HG03045 (cell line): Measurements from ENCODE around the gene NOS1AP.
"Not testable (repeated sequence)": the region's sequence is repeated elsewhere in the genome, so short reads cannot be mapped to it uniquely, and the experiment has no call there.

ENCODE experiments used
- ATAC-seq: cut with Tn5 transposase; IDR thresholded peaks from one replicate; pipeline ENCODE4 v1.9.1; 2021; ENCODE audit warnings: mild to moderate bottlenecking, moderate library complexity; ENCODE audit not compliant: unreplicated experiment

The NOS1AP gene

DNA sequence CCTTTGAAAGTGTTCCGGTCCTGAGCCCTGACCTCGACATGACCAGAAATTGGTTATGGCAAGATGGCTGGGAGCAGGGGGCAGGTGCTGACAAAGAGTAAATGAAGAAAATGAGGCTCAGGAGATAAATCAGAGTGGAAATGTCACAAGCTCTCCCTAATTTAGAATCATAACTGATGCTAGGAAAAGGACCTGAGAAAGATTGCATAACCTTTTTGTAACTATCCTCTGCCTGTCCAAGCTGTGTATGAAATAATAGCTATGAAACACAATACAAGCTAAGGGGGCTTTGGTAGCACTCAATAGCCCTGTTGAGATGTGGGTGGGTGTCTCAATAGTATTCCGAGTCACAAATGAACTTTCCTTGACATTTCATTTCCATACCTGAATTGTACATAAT lies 12.9 kb upstream of the NOS1AP start:
- ATAC-seq = no peak

DNA sequence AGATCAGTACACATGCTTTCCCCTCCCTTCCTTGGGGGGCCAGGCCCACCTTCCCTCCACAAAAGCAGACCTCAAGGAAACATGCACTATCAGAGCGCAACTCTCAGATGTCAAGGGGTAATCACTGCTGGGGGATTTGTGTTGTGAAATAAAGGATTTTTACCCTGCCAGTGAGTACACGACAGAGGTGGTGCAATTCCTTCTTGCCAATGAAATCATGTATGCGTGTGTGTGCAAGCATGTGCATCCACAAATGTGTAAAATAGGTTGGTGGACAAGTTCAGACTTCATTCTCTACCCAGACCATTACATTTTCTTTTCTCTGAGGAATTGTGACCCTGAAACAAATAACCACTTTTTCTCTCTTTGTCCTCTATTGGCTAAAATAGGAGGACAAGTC lies 9.8 kb upstream of the NOS1AP start:
- ATAC-seq = no peak

DNA sequence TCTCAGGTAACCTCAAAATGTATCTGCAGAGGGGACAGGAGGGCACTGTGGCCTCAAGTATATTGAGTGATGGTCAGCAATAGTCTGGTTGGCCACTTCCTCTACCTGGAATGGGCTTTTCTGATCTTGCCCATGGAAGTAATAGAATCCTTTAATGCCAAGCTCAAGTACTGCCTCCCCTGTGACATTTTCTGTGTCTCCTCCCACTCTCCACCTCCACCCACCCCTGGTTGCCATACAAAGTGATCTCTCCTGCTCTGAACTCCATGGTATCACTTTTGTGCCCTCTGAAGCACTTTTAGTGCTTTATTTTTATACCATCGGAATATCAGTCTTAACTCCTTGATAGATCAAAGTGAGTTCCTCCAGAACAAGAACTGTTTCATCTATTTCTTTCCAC lies 9.2 kb upstream of the NOS1AP start:
- ATAC-seq = no peak

DNA sequence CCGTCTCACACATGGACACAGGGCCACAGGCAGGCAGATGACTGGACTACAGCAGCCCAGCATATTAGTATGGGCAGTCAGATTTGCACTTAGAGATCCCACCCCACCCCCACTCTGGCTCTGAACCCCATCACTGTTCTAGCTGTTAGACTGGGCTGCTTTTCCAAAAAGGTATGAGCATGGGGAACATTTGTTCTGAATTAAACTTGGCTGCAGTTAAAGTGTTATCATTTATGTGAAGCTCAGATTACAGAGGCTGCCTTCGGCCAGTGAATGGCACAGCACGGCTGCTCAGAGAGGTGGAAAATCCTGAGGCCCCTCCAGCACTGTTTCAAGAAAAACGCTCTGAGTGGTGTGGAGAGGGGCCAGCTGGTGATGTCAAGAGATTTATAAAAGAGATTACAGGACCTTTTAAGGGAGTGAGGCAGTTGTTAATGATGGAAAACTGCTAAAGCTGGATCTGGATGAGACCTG lies 6.9 kb upstream of the NOS1AP start:
- no peak for ATAC-seq

DNA sequence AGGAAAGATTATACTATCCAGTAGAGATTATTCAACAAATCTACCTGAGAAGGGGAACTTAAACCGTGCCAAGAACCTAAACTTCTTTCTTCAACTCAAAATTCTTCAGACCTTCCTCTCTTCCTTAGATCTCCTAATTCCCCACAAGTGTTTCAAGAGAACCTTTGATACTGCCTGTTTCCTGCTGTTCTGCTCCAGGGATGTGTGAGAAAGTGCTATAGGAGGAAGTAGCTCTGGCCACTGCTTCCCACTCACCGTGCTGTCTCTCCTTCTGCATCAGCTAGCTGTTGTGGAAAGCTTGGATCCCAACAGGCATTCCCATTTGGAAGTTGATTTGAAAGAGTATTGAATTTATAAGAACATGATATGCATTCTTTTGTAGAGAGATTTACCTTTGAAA lies 4.5 kb upstream of the NOS1AP start:
- ATAC-seq = no peak

DNA sequence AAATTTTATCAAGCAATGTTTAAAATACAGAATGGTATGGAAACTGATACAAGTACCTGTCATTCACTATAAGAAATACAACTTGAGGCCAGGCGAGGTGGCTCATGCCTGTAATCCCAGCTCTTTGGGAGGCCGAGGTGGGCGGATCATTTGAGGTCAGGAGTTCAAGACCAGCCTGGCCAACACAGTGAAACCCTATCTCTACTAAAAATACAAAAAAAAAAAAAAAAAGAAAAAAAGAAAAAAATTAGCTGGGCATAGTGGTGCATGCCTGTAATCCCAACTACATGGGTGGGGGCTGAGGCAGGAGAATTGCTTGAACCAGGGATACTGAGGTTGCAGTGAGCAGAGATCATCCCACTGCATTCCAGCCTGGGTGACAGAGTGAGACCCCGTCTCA lies 2.7 kb upstream of the NOS1AP start:
- ATAC-seq = not testable (repeated sequence)

DNA sequence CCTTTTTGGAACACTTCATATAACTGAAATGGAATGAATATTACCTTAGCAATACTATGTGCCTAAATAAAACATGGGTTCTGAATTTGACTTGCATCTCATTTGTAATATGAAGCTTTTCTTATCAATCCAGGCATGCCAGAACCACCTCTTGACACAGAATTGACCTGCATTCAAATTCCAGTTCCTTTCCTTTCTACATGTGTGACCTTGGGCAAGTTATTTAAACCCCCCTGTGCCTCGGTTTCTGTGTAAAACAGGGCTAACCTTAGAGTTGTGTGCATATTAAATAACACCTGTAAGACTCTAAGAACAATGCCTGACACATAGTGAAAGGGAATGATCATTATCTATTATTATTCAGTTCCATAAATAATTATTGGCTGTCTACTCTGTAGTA lies 2.0 kb upstream of the NOS1AP start:
- ATAC-seq = no peak

DNA sequence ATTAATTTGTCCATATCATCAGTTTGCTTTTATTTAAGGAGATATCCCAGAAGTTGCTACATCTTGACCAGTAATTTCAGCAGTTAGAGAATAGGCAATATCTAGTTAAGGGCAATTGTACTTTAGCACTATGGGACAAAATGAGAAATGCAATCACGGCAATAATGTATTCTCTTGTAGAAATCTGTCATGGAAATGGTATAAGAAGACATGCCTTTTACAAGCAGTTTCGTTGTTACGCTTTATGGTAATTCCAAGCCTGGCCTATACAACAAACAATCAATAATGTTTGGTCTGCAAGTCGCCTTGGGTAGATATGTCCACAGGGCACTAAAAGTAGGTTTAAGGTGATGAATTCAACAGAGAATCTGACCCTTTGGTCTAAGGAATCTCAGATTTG lies 1.2 kb upstream of the NOS1AP start:
- ATAC-seq = no peak

DNA sequence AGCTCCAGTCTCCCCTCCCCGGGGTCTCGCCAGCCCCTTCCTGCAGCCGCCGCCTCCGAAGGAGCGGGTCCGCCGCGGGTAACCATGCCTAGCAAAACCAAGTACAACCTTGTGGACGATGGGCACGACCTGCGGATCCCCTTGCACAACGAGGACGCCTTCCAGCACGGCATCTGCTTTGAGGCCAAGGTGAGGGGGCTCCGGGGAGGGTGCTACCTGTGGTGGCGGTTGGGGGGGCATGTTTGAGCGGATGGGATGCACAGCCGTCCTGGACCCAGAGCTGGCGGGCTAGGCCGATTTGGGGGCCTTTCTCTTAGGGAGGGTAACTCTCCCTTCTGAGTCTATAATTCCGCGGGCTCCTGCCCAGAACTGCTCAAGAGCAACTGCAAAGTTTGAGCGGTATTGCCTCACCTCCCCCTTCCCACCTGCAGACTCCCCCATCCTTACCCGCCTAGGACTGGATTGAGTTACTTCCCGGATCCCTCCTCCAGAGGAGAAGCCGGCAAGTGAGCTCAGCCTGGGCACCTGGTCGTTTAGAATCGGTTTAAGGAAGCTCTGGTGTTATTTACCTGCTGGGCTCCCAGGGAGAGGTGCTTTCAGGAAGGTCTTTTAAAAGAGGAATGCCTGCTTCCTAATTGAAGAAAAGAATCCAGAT lies 730 bp downstream of the NOS1AP start:
- no peak for ATAC-seq

DNA sequence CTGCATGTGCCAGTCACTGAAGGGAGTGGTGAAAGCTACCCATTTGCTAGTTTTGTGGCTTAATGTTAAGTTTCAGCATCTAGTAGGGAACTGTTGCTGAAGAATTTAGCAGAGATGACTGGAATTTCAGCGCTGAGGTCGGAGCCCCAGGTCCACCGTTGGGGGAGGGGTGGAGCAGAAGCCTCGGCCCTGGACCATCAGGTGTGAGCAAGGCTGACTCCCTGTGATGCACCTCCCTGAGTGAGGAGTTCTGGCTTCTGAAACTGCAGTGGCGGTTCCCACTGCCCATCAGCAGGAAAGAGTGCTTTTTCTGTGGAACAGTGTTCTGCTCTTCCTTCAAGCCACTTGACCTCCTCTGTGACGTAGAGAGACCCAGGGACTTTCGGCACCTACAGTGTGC lies 1.3 kb downstream of the NOS1AP start:
- no peak for ATAC-seq

DNA sequence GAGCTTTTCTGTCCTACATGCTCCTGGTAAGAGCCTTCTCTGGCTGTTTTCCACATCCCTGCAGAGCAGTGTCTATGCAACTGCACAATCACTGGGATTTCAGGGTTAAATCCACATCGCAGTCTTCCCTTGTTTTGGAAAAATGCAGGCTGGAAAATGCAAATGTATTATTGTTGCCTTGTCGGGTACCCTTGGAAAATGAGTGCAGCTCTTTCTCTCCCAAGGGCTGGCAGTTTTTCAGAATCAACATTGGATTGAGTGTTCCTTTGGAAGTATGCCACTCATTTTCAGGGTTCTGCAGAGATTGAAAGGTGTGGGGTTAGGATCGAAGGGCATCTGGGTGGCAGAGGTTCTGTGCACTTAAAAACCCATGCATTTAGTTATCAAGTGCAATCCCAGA lies 3.2 kb downstream of the NOS1AP start:
- no peak for ATAC-seq

DNA sequence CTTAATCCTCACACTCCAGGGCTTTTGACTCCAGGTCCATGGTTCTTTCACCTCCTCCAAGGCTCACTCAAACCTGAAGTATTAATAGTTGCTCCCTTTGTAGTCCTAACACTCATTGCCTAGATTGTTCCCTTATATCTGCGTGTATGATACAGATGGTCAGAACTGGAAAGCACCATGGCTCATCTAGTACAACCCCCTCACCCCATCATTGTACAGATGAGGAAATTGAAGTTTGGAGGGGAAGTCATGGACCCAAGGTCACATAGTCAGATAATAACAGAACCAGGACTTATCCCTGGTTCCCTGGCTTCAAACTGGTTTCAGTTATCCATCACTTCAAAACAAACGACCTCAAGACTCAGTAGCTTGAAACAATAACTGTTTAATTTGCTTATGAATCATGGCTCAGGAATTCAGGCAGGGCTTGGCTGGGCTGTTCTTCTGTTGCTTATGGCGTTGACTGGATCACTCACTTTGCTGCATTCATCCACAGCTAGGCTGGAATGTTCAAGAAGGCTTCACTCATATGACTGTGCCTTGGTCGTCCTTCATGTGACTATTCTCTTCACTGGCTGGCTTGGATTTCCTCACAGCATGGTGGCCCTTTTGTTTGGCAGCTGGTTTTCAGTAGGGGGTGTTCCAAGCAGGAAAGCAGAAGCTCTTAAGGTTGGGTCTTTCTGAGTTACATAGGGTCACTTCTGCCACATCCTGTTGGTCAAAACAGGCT lies 5.0 kb downstream of the NOS1AP start:
- ATAC-seq = no peak

DNA sequence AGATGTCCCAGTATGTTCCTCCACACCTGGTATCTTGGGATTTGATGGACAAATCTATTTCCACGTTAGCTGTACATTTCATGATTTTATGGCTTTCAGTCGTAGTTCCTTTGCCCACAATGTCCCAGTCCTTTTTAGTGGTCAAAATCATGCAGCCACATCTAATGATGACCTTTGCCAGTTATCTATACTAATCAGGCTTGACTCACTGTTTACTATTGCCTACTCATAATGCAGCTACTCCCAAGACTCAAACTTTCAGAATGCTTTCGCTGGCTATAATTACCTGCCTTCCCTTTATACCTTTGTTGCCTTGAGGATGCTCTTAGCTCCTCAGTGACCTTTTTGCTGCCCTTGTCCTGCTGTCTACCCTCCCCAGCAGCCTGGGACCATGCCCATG lies 6.4 kb downstream of the NOS1AP start:
- ATAC-seq = no peak

DNA sequence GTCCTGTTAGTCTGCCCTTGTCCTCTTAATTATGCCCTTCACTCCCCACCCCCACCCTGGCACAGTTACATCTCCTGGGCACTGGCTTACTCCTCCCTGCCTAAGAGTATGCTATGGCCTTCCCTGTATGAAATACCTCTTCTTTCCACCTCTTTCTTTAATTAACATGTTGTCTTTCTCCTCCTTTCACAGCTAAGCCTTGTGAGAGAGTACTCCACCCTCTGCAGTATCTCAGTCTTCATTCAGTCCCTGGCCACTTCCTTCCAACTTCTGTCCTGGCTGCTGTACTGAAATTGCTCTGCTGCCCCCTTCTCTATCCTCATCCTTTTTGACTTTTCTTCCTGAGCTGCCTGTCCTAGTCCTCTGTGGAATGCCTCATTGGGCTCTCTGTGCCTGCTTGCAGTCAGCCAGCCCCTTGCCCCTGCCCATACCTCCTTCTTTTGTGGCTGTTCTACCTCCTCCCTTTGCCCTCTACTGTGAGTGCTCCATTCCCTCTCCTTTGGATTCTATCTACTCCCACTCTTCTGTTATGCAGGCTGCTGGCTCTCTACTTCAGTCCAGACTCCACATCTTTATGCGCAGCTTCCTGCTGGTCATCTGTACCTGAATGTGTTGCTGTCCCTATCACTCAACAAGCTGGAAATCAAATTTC lies 8.3 kb downstream of the NOS1AP start:
- no peak for ATAC-seq

DNA sequence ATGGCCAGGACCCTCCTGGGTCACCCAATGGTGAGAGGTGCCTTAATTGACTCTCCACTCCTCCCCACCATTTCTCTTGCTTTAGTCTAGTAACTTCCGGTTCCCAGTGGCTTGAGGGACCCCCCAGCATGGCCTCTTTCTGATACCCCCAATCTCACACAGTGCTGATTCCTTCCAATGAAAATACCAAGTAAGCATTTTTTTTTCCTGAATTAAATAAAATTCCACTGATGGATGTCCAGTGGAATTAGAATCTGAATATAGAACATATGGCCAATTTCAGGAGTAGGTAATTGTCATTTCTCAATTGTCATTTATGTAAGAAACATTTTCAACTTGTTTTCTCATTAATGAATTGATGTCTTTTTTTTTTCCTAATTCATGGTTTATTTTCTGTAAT lies 9.5 kb downstream of the NOS1AP start:
- no peak for ATAC-seq

DNA sequence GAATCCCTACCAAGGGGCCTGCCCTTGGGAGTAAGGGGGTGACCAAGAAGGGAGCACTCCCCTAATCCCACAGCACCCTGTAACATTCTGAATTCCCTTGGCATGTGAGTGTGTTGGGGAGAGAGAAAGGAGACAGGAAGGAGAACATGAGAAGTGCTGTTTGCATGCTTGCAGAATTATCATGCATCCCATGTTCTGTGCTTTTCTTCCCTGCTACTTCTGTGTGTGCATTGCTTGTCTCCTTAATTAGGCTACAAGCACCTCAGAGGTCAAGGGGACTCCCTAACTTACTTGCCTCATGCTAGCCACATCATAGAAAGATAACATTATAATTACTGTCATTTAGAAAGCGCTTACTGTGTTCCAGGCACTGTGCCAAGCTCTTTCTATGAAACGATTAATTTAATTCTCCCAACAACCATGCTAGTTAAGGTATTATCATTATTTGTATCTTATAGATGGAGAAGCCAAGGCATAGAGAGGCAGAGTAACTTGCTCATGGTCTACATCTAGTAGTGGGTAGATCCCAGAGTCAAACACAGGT lies 11.1 kb downstream of the NOS1AP start:
- no peak for ATAC-seq

DNA sequence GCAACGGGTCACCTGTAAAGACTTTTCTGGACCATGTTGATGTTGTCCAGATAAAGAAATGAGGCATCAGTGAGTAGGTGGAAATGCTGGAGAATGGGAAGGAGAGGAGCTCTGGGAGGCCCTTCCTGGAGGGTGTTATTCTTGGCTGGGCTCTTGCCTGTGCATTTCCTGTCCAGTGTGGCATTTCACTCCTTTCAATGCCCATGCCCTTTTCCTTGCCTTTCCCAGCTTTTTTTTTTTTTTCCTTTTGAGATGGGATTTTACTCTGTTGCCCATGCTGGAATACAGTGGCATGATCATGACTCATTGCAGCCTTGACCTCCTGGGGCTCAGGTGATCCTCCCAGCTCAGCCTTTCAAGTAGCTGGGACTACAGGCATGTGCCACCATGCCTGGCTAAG lies 11.8 kb downstream of the NOS1AP start:
- ATAC-seq = no peak

DNA sequence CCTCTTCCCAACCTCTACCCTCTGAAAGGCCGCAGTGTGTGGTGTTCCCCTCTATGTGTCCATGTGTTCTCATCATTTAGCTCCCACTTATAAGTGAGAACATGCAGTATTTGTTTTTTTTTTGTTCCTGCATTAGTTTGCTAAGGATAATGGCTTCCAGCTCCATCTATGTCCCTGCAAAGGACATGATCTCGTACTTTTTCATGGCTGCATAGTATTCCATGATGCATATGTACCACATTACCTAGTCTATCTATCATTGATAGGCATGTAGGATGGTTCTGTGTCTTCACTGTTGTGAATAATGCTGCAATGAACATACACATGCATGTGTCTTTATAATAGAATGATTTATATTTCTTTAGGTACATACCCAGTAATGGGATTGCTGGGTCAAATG lies 12.6 kb downstream of the NOS1AP start:
- not testable (repeated sequence) for ATAC-seq

DNA sequence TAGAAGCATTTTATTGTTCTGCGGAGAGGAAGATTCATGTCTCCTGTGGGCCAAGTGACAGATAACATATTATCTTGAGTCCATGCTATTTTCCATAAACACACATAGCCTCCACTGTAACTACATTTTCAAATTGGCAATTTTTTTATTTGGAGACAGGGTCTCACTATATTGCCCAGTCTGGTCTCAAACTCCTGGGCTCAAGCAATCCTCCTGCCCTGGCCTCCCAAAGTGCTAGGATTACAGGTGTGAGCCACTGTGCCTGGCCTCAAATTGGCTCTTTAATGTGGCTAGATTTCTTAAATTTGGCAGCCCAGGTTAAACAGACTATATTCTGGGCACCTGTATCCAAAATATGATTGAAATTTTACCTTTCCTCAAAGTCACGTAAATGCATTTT lies 13.8 kb downstream of the NOS1AP start:
- ATAC-seq = no peak

DNA sequence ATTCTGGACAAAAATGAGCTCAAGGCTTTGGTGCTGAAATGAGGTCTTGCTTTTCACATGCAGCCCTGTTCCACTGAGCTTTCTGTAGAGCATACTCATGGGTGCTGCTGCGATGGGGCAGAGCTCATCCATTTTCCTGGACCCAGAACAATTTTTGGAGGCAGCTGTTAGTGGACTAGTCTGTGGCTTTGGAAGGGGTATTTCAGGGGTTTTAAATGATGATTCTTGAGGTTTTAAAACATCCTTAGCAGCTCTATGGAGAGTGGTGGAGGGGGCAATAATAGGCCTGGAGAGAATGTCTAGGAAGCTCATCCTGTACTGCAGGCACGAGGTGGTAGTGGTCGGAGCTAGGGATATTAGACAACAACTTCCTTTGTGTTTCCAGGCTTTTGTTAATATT lies 16.5 kb downstream of the NOS1AP start:
- ATAC-seq = no peak

DNA sequence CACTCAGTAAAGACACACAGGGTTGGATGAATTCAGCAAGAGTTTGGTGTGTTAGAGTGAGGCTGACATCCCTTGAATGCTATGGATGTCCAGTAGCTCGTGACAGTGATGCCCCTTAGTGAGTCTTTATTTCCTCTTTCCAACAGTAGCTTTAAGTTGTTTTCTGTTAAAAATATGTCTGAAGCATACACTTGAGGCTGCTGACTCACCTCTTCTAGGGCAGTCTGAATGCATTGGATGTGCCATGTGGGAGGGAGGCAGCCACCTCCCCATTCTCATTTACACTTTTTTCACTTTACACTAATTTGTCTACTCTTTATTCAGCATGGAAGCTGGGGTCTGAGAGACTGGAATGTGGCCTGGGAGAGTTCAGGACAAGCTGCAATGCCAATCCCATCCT lies 17.6 kb downstream of the NOS1AP start:
- ATAC-seq = no peak

DNA sequence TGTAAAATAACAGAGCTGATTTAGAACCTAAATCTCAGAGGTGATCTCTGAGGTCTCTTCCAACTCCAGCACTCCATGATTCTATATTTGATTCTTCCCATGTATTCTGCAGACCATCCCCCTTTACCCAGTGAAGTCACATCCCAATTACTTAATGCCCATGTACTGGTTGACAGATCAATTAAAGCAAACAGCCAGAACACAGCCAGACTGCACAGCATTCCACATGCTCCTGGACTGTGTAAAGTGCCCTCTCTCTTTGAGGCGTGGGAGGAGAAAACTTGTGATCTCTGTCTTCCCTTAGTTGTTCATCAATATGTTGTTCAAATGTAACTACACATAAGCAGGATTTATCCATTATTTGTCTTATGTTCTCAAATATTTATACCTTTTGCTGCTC lies 18.1 kb downstream of the NOS1AP start:
- ATAC-seq = no peak
